HG03457 (cell line): ENCODE measurements around the gene PGM5.
"Not testable (repeated sequence)": the region's sequence is repeated elsewhere in the genome, so short reads cannot be mapped to it uniquely, and the experiment has no call there.

Source experiments
- ATAC-seq: cut with Tn5 transposase; IDR thresholded peaks from one replicate; pipeline ENCODE4 v1.9.1; 2021; ENCODE audit warnings: moderate number of reproducible peaks; ENCODE audit not compliant: unreplicated experiment

The PGM5 gene

DNA sequence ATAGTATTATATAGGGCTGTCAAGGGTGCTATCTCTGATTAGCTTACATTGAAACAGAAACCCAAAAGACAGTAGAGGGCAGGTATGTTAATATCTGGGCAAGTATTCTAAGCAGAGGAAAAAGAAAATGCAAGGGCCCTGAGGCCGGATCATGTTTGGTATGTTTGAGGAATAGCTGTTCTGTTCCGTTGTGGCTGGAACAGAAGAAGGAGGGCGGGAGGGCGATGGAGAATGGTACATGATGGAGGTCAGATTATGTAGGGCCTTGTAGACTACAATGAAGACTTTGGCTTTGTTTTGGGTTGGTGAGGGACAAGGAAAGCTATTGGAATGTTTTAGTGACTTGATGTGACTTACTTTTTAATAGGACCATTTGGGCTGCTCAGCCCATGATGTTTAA lies 19.4 kb downstream of the PGM5 start:
- not testable (repeated sequence) for ATAC-seq

DNA sequence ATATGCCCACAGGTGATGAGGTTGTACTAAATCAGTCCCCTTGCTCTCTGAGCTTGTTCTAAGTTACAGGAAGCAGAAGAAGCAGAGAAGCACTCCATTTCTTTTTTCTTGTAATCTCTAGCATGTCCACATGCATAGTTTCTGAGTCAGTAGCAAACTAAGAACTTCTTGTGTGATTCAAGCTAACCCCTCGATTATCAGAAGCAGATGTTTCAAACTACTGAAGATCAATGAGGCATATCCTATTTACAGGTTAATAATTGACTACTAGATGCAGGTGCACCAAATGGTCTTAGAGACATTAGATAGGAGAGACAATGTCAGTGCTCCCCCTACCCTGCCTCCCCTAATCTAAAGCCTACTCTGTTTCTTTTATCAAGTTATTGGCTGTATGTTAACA lies 21.3 kb downstream of the PGM5 start:
- not testable (repeated sequence) for ATAC-seq

GRCh38 chr9:68383894-68384293 lies 27.5 kb downstream of the PGM5 start:
- ATAC-seq, result not testable (repeated sequence)

GRCh38 chr9:68389558-68389957 lies 33.1 kb downstream of the PGM5 start:
- ATAC-seq, result not testable (repeated sequence)

- not testable (repeated sequence) for ATAC-seq
Observed at GRCh38 chr9:68390737-68391136, 34.3 kb downstream of the PGM5 start.

DNA sequence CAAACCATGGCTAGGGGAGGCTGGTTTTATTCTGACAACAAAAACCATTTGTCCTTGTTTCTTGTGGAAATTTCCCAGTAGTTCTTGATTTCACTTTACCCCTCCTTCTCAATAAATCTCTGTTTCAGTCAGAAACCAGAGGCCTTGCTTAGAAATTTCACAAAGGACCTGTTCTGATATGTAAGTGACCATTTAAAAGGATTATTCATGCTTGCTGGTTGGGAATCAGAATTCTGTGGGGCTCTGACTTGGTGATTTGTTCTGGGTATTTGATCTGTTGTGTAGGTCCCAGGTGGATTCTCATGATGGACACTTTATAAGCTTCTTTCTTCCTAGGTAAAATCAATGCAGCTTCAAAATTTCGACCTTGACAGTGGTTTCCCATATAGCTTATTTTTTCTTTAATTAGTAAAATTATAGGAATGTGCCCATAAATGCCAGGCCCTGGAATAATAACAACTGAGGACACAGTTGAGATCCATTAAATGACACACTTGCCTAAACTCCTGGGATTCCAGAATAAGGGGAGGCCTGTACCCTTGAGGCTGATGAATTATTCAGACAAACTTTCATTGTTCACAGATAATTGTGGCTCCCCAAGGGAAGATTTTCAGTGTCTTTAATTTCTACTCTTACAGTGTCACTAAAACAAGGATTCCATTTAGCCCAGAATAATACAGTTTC lies 40.1 kb downstream of the PGM5 start:
- ATAC-seq, result not testable (repeated sequence)

GRCh38 chr9:68397095-68397423 lies 40.6 kb downstream of the PGM5 start:
- ATAC-seq, result not testable (repeated sequence)

DNA sequence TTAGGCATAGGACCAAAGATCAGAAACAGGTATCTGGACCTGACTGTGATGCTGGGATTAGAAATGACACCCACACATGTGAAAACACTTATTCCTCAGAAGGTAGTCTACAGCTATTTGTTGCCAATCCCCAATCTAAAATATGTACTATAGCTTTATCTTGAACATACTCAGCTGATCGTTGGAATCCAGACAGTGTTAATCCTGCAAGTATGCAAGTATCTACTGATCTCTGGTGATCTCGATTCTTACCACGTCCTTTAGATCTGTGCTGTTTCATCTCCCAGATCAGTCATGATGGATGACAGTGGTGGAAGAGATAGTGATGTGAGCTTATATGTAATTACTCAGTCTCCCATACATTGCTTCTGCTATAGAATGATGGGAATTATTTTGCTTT lies 41.4 kb downstream of the PGM5 start:
- ATAC-seq, result not testable (repeated sequence)

- not testable (repeated sequence) for ATAC-seq
Observed at GRCh38 chr9:68398324-68398723, 41.9 kb downstream of the PGM5 start.

DNA sequence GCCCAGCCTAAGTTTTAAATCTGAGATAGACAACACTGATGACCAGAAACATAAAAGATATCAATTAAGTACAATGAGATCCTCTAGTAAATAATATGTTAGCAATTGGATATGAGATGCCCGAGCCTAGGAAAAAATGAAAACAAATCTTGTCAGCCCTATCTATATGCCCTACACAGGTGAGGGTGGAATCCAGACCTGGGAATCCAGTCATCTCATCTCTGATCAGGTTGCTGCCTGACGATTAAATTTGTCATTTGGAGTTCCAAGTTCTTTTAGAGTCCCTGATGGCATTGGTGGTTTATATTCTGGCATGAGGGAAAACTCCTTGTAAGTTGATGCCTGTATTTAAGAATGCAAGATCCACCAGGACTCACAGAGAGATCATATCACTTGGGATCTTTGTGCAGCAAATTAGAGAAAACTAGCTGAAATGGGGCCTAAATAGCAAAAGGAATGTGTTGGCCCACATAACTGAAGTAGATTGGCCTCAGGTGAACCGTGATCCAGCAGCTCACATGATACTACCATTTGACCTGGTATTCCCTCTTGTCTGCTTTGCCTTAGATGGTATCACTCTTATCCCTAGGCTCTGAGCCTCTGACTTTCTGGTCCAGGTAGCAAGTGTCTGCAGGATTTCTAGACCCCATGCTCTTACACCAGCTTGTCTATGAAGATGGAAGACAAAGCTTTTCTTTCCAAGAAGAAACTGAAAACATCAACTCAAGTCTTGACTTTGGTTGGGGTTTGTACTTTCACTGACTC lies 48.2 kb downstream of the PGM5 start:
- not testable (repeated sequence) for ATAC-seq

DNA sequence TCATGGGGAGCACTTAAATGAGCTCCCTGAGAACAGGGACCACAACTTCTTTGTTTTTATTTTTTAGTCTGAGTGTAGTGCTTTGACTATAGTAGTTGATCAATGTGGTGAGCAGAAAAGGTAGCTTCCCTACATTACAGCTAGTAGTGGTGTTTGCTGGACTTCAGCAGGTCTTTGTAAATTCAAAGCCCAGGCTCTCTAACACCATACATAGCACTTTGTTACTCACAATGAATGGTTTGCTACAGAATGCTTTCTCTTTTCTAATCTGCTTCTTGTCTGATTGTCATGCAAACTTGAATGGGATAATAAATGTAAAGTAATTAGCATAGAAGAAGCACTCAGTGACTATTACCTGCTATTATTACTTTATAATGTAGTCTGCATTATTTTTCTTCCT lies 55.5 kb downstream of the PGM5 start:
- ATAC-seq, result not testable (repeated sequence)

- ATAC-seq, result not testable (repeated sequence)
Observed at GRCh38 chr9:68412754-68413153, 56.3 kb downstream of the PGM5 start.

GRCh38 chr9:68415065-68415464 lies 58.7 kb downstream of the PGM5 start:
- ATAC-seq, result not testable (repeated sequence)

- ATAC-seq, result no peak
Observed at GRCh38 chr9:68416936-68417564, 60.6 kb downstream of the PGM5 start.

- no peak for ATAC-seq
Observed at GRCh38 chr9:68417762-68418161, 61.4 kb downstream of the PGM5 start.

DNA sequence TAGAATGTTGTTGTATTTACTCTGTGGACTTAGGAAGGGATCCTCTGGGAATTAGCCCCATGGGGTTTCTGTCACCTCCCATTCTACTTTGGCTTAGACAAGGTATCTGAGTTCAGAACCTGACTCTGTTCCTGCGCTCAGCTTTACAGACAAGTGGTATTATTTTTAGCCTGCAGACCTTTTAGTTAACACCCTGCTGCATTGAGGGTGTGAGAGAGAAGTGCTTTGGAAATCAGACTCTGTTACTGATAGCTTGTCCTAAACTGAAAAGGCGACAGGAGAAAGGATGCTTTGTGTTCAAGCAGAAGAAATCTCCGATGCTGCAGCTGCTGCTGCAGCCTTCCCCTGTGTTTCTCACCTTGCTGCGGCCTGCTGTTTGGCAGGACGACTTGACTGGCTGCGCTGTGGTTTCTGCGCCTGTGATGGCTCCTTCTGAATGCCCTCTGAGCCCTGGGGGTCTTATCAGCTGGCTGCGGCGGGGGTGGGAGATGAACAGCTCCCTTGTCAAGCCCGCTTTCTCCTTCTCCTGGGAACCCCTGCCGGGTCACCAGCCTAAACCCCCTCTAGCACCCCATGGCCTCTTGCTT lies 61.9 kb downstream of the PGM5 start:
- no peak for ATAC-seq

DNA sequence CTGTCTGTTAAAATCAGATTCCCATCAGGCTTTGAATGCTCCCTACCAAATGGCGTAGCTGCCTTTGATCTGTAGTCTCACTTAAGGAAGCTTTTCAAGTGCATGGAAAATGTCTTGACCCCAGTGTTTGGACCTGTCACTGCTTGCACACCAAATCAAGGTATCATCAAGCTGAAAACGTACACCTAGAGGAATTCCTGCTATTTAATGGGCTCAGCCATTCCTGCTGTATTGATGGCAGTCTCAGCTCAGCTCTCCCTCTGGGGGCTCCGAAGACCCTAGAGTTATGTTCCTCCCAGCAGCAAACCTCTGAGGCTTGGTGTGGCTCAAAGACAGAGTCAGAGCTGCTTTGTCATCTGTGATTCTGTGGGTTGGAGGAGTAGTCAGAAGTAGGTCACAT lies 63.5 kb downstream of the PGM5 start:
- no peak for ATAC-seq

DNA sequence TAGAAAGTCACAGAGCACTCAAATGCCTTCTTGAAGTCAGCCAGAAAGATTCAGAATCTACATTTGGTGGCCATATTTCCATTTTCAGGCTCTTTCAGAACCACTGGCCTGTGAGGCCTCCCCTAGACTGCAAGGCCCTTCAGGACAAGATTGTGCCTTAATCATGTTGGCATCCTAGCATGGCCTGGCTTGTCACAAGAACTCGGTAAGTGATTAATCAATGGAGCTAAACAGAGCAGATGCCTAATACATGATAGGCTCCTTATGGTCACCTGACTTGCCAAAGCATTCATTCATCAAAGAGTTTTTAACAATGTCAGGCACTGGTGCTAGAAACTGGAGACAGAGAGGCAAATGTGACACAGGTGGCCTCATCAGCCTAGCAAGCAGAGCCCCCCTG lies 70.3 kb downstream of the PGM5 start:
- ATAC-seq, result no peak

DNA sequence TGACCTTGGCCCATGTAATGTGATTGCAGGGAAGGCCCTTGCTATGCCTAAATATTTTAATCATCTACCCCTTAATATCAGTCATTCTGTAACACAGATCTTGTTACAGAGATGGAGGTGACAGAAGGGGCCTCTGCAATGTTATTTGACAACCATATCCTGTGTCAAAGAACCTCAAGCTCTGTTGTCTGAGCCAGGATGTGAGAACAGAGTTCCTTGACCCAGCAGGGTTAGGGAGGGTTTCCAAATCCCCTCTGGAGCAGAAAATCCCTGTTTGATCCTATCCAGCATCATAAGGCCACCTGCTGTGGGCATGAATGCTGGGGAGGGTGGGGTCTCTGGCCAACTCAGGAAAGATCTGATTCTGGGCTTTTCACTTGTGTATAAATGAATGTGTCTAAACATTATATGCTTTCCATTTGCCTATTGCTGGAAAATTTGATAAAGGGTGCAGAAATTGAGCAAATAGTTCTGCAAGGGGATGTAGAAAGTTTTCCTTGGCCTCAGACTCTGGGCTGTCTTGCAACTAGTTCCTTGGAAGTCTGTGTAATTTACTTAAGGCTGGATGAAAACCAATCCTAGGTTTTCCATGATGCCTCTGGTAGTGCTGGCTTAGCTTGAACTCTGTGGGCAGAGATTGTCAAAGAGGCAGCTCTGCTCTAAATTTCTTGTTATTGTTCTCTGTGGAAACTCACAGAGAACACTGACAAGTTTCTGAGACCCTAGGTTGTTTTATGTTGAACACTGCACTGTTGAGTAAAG lies 71.0 kb downstream of the PGM5 start:
- ATAC-seq, result no peak

DNA sequence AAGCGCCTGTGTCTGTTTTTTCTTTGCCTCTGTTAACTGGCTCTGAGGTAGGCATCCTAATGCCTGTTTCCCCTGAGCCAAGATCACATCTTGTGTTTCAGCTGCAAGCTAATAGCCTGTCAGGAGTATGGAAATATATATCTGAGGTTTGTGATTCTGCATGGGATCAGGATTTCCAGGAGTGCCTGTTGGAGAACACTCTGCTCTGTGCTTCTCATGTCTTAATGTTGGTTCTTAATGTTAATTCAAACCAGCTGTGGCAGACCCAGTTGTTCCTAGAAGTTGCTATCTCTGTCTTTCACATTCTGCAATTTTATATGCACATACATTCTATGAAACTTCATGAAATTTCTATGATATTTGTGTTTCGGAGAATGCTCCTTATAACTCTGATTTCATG lies 72.1 kb downstream of the PGM5 start:
- no peak for ATAC-seq

DNA sequence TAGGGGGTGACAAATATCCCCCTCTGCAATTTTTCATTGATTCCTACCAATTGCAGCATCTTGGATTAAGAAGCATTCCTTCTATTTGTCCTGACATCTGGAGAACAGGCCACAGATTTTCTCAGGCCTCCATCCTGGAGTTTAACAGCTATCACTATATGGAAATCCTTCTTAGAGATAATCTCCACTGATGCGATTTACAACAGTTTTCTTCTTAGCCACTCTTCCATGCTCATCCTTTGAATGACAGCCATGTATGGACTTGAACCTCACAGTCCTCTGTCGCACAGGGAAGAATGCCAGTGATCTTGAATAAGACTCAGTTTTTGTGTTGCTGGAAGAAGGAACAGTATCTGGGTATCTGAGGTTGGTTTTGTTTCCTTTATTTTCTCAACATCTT lies 73.2 kb downstream of the PGM5 start:
- ATAC-seq, result no peak
